ENCODE measurements around the gene COL4A5.

Gene COL4A5

GRCh38 chrX:108671526-108671925 is 231.9 kb downstream of the COL4A5 start:
- H3K4me1 ChIP-seq: no peaks in the 10 kb centered on the region
- H3K9me3 ChIP-seq: no peaks in the 10 kb centered on the region
- no peak for TF ChIP-seq CTCF (IDR thresholded peaks at IDR 0.05; ENCODE audit: low read depth, low read length)
- no peaks in the 10 kb centered on the region for H3K36me3 ChIP-seq
- no peak for DNase-seq
- no peak overlapping the region for H3K4me3 ChIP-seq (ENCODE audit: low read depth, low read length)
- no peaks in the 10 kb centered on the region for H3K27me3 ChIP-seq

GRCh38 chrX:108696690-108697089 is 257.1 kb downstream of the COL4A5 start:
- no peak for DNase-seq
- Histone ChIP-seq H3K9me3 (no peaks in the 10 kb centered on the region), H3K27me3 (no peaks in the 10 kb centered on the region), H3K4me1 (no peaks in the 10 kb centered on the region), H3K4me3 (ENCODE audit: low read depth, low read length) (no peak overlapping the region), H3K36me3 (no peaks in the 10 kb centered on the region)
- TF ChIP-seq CTCF (IDR thresholded peaks at IDR 0.05; ENCODE audit: low read depth, low read length): no peak

GRCh38 chrX:108699368-108699767 is 259.7 kb downstream of the COL4A5 start:
- Histone ChIP-seq H3K27me3 (no peaks in the 10 kb centered on the region), H3K9me3 (no peaks in the 10 kb centered on the region), H3K36me3 (no peaks in the 10 kb centered on the region), H3K4me3 (ENCODE audit: low read depth, low read length) (no peak overlapping the region), H3K4me1 (no peaks in the 10 kb centered on the region)
- peak; percentile 43 for TF ChIP-seq CTCF (IDR thresholded peaks at IDR 0.05; ENCODE audit: low read depth, low read length)
- no peak for DNase-seq

- no peak for TF ChIP-seq CTCF (IDR thresholded peaks at IDR 0.05; ENCODE audit: low read depth, low read length)
- Histone ChIP-seq H3K4me1 (no peaks in the 10 kb centered on the region), H3K36me3 (no peaks in the 10 kb centered on the region), H3K9me3 (no peaks in the 10 kb centered on the region), H3K27me3 (no peaks in the 10 kb centered on the region), H3K4me3 (ENCODE audit: low read depth, low read length) (no peak overlapping the region)
- DNase-seq: no peak
These were observed 262.0 kb downstream of the COL4A5 start for GRCh38 chrX:108701633-108702032.

GRCh38 chrX:108702530-108702929 is 262.9 kb downstream of the COL4A5 start:
- no peak for DNase-seq
- Histone ChIP-seq H3K4me3 (ENCODE audit: low read depth, low read length) (no peak overlapping the region), H3K4me1 (no peaks in the 10 kb centered on the region), H3K27me3 (no peaks in the 10 kb centered on the region), H3K36me3 (no peaks in the 10 kb centered on the region), H3K9me3 (no peaks in the 10 kb centered on the region)
- no peak for TF ChIP-seq CTCF (IDR thresholded peaks at IDR 0.05; ENCODE audit: low read depth, low read length)

GRCh38 chrX:108704839-108705238 is 265.2 kb downstream of the COL4A5 start:
- no peaks in the 10 kb centered on the region for H3K9me3 ChIP-seq
- H3K4me3 ChIP-seq (ENCODE audit: low read depth, low read length): no peak overlapping the region
- no peak for DNase-seq
- no peaks in the 10 kb centered on the region for H3K27me3 ChIP-seq
- TF ChIP-seq CTCF (IDR thresholded peaks at IDR 0.05; ENCODE audit: low read depth, low read length): no peak
- H3K36me3 ChIP-seq: no peaks in the 10 kb centered on the region
- H3K4me1 ChIP-seq: no peaks in the 10 kb centered on the region

Data from BE2C (cell line).